Ectodermal cell (in vitro differentiated cells): ENCODE data around the gene EBPL.
"Not testable (repeated sequence)": the region's sequence is repeated elsewhere in the genome, so short reads cannot be mapped to it uniquely, and the experiment has no call there.

Experiments
- H3K27ac ChIP-seq: 2 replicates; pipeline ENCODE4 v1.7.0; 2013; ENCODE audit warnings: mild to moderate bottlenecking, low read depth, low read length; ENCODE audit not compliant: insufficient read depth, poor library complexity, severe bottlenecking
- H3K27me3 ChIP-seq: 2 replicates; pipeline ENCODE4 v1.7.0; 2013; ENCODE audit warnings: mild to moderate bottlenecking, low read length; ENCODE audit not compliant: insufficient read depth, control insufficient read depth, poor library complexity, severe bottlenecking
- H3K36me3 ChIP-seq: one replicate; pipeline ENCODE4 v1.7.0; 2013; ENCODE audit warnings: low read length; ENCODE audit not compliant: control insufficient read depth, insufficient read depth
- H3K4me1 ChIP-seq: one replicate; pipeline ENCODE4 v1.7.0; 2013; ENCODE audit warnings: low read length; ENCODE audit not compliant: control insufficient read depth, insufficient read depth
- H3K4me3 ChIP-seq: 2 replicates; pipeline ENCODE4 v1.7.0; 2013; ENCODE audit warnings: low read depth, low read length, control low read depth; ENCODE audit not compliant: insufficient read depth
- H3K9me3 ChIP-seq: 2 replicates; pipeline ENCODE4 v1.7.0; 2013; ENCODE audit warnings: mild to moderate bottlenecking, low read length, moderate library complexity; ENCODE audit not compliant: control insufficient read depth
- WGBS, 2 experiments: methylation state at CpG; one replicate each; pipeline ENCODE4 v1.1.7; 2013; ENCODE audit warnings: missing lambda C conversion rate in 2 of 2; 5-methylcytosine and 5-hydroxymethylcytosine counted together

Gene EBPL

DNA sequence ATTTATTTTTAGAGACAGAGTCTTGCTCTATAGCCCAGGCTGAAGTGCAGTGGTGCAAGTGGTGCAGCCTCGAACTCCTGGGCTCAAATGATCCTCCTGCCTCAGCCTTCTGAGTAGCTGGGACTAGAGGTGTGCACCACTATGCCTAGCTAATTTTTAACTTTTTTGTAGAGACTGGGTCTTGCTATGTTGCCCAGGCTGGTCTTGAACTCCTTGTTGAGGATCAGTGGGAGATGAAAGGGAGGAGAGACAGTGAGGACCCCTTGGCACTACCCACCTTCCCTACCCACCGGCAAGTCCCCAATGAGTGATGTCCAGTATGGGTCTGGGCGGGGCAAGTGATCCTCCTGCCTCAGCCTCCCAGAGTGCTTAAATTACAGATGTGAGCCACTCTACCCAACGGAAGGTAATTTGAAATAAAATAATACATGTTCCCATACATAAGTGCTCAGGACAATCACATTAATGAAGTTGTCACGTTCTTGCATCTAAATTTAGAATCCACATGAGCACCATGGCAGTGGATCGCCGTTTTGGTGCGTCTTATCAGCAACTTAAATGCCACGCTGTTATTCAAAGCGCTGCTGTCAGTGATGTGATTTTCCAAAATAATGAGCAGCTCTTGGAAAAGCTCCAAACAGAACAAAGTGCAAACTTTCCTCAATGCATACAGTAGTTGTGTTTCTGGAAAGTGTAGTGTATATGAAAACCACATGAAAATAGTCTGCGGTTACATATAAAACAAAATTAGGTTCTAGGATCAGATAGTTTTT, 68.9 kb downstream of the EBPL start:
- 90 to 96% methylated on average over 10 of the region's 11 CpGs for WGBS, 2 experiments
- H3K27me3 ChIP-seq: no peaks in the 10 kb centered on the region
- H3K36me3 ChIP-seq: no peaks in the 10 kb centered on the region
- H3K4me1 ChIP-seq: peaks cover 11% of the 10 kb centered on the region
- no peak overlapping the region for H3K27ac ChIP-seq
- no peak overlapping the region for H3K4me3 ChIP-seq
- H3K9me3 ChIP-seq: no peaks in the 10 kb centered on the region

DNA sequence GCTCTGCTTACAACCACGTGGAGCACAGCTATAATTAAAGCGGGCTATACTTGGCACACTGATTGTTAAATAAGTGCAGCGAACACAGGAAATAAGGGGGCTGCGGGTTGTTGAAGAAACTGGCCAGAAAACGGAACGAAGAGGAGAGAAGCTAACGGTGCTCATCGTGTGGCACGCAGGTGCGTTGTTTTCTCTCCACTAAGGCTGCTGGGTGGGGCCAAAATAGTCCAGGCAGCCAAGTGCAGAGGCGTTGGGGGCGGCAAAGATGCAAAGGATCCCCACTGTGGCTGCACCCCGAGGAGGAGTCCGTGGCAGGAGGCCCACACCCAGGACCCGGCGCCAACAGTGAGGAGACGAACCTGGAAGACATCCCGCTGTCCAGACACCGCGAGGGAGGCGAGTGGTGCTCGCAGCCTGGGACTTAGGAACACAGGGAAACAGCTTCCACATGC, 71.1 kb downstream of the EBPL start:
- H3K36me3 ChIP-seq: no peaks in the 10 kb centered on the region
- peaks cover 5% of the 10 kb centered on the region for H3K4me1 ChIP-seq
- H3K27me3 ChIP-seq: no peaks in the 10 kb centered on the region
- no peak overlapping the region for H3K27ac ChIP-seq
- H3K4me3 ChIP-seq: no peak overlapping the region
- WGBS, 2 experiments: 91 to 92% methylated on average over 22 of the region's 22 CpGs
- no peaks in the 10 kb centered on the region for H3K9me3 ChIP-seq

- Histone ChIP-seq H3K36me3 (no peaks in the 10 kb centered on the region), H3K27ac (no peak overlapping the region), H3K4me1 (peaks cover 4% of the 10 kb centered on the region), H3K4me3 (no peak overlapping the region), H3K9me3 (no peaks in the 10 kb centered on the region), H3K27me3 (no peaks in the 10 kb centered on the region)
- 97 to 98% methylated on average over 3 of the region's 3 CpGs for WGBS, 2 experiments
Observed at GRCh38 chr13:49616676-49617065, 74.6 kb downstream of the EBPL start.

DNA sequence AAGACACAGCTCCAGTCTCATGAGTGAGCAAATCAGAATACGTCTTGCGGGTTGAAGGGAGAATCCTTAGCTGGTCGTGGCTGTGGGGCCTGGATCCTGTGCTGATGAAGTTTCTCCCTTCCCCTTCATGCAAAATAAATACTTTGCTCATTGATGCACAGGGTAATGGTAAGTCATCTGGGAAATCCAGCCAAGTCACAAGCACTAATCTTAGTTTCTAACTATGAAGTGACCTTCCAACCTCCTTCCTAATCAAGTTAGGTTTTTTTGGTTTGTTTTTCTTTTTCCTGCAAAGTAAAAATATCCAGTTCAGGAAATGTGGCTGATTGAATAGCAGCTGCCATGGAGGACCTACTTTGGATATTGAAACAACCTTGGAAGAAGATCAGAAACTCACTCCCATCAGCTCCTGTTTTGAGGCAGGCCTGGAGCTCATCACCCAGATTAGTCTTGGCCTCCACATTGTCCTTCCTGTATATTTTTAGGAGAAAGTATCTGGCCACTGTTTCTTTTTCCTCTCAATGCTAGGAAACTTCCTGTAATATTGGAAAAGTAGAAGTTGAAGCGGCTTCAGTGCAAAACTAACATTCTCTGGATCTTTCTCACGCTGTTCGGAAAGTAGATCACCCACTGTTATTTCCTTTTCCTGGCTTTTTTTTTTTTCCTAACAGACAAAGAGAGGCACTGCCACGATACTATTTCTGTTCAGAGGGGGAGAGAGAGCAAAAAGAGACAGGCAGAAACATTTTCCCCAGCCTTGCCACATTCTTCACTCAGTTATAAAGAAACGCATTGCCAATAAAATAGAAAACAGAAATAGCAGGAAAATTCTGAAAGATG, 75.2 kb downstream of the EBPL start:
- no peak overlapping the region for H3K4me3 ChIP-seq
- H3K27ac ChIP-seq: no peak overlapping the region
- WGBS, 2 experiments: 84% methylated on average over 7 to 8 of the region's 8 CpGs
- no peaks in the 10 kb centered on the region for H3K9me3 ChIP-seq
- no peaks in the 10 kb centered on the region for H3K36me3 ChIP-seq
- H3K4me1 ChIP-seq: peaks cover 4% of the 10 kb centered on the region
- H3K27me3 ChIP-seq: no peaks in the 10 kb centered on the region

DNA sequence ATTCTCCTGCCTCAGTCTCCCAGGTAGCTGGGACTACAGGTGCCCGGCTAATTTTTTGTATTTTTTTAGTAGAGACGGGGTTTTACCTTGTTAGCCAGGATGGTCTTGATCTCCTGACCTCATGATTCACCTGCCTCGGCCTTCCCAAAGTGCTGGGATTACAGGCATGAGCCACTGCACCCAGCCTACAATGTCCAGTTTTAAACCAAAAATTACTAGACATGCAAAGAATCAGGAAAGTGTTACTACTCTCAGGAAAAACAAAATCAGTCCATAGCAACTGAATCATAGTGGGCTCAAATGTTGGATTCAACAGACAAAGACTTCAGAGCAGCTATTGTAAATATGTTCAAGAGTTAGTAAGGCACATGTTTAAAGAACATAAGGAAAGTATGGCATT, 79.2 kb downstream of the EBPL start:
- H3K27me3 ChIP-seq, H3K4me1 ChIP-seq, H3K9me3 ChIP-seq, H3K27ac ChIP-seq, H3K4me3 ChIP-seq, H3K36me3 ChIP-seq: not testable (repeated sequence)
- WGBS, 2 experiments: 93 to 95% methylated on average over 3 of the region's 3 CpGs
